ENCODE results near the gene POLR2E. TPM values are rescaled to one million over a fixed set of nuclear protein-coding genes. Genes with fewer than 3 reads are reported as not detected.

Gene POLR2E
- total and polyA plus RNA-seq, 2 of the 13 experiments (the other 11 are each of a cell fraction or from before 2014, with no cell fraction given), result 140 to 272 TPM

DNA sequence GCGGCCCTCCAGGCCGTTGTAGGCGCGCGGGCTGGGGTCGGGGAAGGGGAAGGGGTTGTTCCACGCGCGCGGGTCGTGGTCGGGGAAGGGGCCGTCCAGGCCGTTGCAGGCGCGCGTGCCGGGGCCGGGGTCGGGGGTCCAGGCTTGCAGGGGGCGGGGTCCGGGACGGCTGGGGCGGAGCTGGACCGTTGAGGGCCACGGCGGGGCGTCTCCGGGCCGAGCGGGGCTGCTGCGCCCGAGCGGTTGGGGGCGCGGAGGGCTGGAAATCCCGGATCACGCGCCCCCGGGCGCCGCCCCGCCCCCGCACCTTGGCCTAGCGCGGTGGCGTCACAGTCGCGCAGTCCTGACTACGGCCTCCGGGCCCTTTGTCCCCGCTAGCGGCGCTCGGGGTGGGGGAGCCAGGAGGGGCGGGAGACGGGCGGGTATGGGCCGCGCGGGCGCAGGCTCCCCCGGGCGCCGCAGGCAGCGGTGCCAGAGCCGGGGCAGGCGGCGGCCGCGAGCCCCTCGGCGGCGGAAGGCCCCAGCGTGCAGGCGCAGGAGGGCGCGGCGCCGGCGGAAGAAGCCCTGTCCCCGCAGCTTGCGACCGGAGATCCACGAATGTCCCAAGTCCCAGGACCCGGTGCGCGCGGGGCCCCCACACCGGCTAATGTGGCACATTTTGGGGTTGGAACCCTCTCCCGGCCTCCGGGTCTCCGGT lies 9.3 kb upstream of the POLR2E start (continued):
- TF ChIP-seq, protein P1, sequence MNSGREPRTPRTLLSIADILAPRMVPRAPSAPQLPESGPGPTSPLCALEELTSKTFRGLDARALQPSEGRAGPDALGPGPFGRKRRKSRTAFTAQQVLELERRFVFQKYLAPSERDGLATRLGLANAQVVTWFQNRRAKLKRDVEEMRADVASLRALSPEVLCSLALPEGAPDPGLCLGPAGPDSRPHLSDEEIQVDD (CRISPR knock-in tag; IDR thresholded peaks at IDR 0.05; ENCODE audit: borderline replicate concordance), result no peak
- no peak for TF ChIP-seq PAWR (CRISPR knock-in tag; IDR thresholded peaks at IDR 0.05; ENCODE audit: borderline replicate concordance)
- TF ChIP-seq KLF15 (CRISPR knock-in tag; IDR thresholded peaks at IDR 0.05; ENCODE audit: borderline replicate concordance), result no peak
- TF ChIP-seq AGO1 (IDR thresholded peaks at IDR 0.05; ENCODE audit: low read depth, low read length, poor library complexity, severe bottlenecking), result no peak
- peak; percentile 10; the same call in 1 of the 2 replicates for TF ChIP-seq KLF6 (CRISPR knock-in tag; IDR thresholded peaks at IDR 0.05)
- peak; percentile 19; the same call in 1 of the 2 replicates for TF ChIP-seq PHF8 (CRISPR knock-in tag; IDR thresholded peaks at IDR 0.05)
- TF ChIP-seq NFIC (IDR thresholded peaks at IDR 0.05; ENCODE audit: low read length), result no peak
- TF ChIP-seq, protein P2, sequence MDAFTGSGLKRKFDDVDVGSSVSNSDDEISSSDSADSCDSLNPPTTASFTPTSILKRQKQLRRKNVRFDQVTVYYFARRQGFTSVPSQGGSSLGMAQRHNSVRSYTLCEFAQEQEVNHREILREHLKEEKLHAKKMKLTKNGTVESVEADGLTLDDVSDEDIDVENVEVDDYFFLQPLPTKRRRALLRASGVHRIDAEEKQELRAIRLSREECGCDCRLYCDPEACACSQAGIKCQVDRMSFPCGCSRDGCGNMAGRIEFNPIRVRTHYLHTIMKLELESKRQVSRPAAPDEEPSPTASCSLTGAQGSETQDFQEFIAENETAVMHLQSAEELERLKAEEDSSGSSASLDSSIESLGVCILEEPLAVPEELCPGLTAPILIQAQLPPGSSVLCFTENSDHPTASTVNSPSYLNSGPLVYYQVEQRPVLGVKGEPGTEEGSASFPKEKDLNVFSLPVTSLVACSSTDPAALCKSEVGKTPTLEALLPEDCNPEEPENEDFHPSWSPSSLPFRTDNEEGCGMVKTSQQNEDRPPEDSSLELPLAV (CRISPR knock-in tag; conservative IDR thresholded peaks at IDR 0.05; ENCODE audit: low read depth), result no peak
- TF ChIP-seq RARG (CRISPR knock-in tag; IDR thresholded peaks at IDR 0.05; ENCODE audit: low read depth), result no peak
- no peak for TF ChIP-seq SALL2 (CRISPR knock-in tag; IDR thresholded peaks at IDR 0.05)
- TF ChIP-seq GPN1 (CRISPR knock-in tag; IDR thresholded peaks at IDR 0.05; ENCODE audit: borderline replicate concordance), result no peak
- no peak for TF ChIP-seq ZNF7 (CRISPR knock-in tag; IDR thresholded peaks at IDR 0.05)
- no peak for TF ChIP-seq ZNF615 (CRISPR knock-in tag; IDR thresholded peaks at IDR 0.05; ENCODE audit: borderline replicate concordance)
- TF ChIP-seq, protein P3, sequence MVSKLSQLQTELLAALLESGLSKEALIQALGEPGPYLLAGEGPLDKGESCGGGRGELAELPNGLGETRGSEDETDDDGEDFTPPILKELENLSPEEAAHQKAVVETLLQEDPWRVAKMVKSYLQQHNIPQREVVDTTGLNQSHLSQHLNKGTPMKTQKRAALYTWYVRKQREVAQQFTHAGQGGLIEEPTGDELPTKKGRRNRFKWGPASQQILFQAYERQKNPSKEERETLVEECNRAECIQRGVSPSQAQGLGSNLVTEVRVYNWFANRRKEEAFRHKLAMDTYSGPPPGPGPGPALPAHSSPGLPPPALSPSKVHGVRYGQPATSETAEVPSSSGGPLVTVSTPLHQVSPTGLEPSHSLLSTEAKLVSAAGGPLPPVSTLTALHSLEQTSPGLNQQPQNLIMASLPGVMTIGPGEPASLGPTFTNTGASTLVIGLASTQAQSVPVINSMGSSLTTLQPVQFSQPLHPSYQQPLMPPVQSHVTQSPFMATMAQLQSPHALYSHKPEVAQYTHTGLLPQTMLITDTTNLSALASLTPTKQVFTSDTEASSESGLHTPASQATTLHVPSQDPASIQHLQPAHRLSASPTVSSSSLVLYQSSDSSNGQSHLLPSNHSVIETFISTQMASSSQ (IDR thresholded peaks at IDR 0.05; ENCODE audit: low read depth), result no peak
- TF ChIP-seq, protein P3 (CRISPR knock-in tag; IDR thresholded peaks at IDR 0.05; ENCODE audit: borderline replicate concordance), result no peak
- TF ChIP-seq NR1H2 (CRISPR knock-in tag; IDR thresholded peaks at IDR 0.05; ENCODE audit: borderline replicate concordance, low read depth), result no peak
- TF ChIP-seq, protein P4, sequence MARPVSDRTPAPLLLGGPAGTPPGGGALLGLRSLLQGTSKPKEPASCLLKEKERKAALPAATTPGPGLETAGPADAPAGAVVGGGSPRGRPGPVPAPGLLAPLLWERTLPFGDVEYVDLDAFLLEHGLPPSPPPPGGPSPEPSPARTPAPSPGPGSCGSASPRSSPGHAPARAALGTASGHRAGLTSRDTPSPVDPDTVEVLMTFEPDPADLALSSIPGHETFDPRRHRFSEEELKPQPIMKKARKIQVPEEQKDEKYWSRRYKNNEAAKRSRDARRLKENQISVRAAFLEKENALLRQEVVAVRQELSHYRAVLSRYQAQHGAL (CRISPR knock-in tag; IDR thresholded peaks at IDR 0.05; ENCODE audit: not compliant biosample characterization), result no peak
- TF ChIP-seq ZNF841 (CRISPR knock-in tag; IDR thresholded peaks at IDR 0.05; ENCODE audit: borderline replicate concordance), result no peak
- TF ChIP-seq U2AF2 (IDR thresholded peaks at IDR 0.05; ENCODE audit: low read depth, low read length), result no peak
- TF ChIP-seq ZNF670 (CRISPR knock-in tag; IDR thresholded peaks at IDR 0.05; ENCODE audit: borderline replicate concordance), result 0 out of 2 replicates have a peak, but pooled peaks have one; percentile 37
- TF ChIP-seq ZNF33A (CRISPR knock-in tag; IDR thresholded peaks at IDR 0.05; ENCODE audit: borderline replicate concordance), result no peak
